Endothelial cell (in vitro differentiated cells): Measurements from ENCODE around the gene KPNA3. TPM values are rescaled to one million over a fixed set of nuclear protein-coding genes. Genes with fewer than 3 reads are reported as not detected.

ENCODE experiments used
- DNase-seq: peaks from one replicate; pipeline ENCODE4 v3.0.0; 2021; ENCODE audit warnings: low spot score
- H3K27ac Mint-ChIP-seq: one replicate; pipeline ENCODE4 v1.8.0; 2021; ENCODE audit warnings: mixed read lengths, inconsistent platforms; ENCODE audit not compliant: unreplicated experiment
- H3K27me3 Mint-ChIP-seq: one replicate; pipeline ENCODE4 v1.8.0; 2021; ENCODE audit warnings: mild to moderate bottlenecking, moderate library complexity, mixed read lengths, inconsistent platforms; ENCODE audit not compliant: unreplicated experiment
- H3K36me3 Mint-ChIP-seq: one replicate; pipeline ENCODE4 v1.8.0; 2021; ENCODE audit warnings: mild to moderate bottlenecking, low read depth, mixed read lengths, inconsistent platforms; ENCODE audit not compliant: unreplicated experiment
- H3K4me1 Mint-ChIP-seq: one replicate; pipeline ENCODE4 v1.8.0; 2021; ENCODE audit warnings: mild to moderate bottlenecking, mixed read lengths, inconsistent platforms; ENCODE audit not compliant: unreplicated experiment
- H3K4me3 Mint-ChIP-seq: one replicate; pipeline ENCODE4 v1.8.0; 2021; ENCODE audit warnings: mild to moderate bottlenecking, mixed read lengths, inconsistent platforms; ENCODE audit not compliant: unreplicated experiment
- H3K9me3 Mint-ChIP-seq: one replicate; pipeline ENCODE4 v1.8.0; 2021; ENCODE audit warnings: mixed read lengths, inconsistent platforms; ENCODE audit not compliant: unreplicated experiment
- CTCF ChIP-seq: fragments of 200-600 bp; sonication (generic); IDR thresholded peaks from one replicate; pipeline ENCODE4 v1.5.0; 2021; ENCODE audit warnings: antibody characterized with exemption; ENCODE audit not compliant: unreplicated experiment
- total RNA-seq: library from RNA; stranded (reverse); fragmentation: NEBNext Ultra II Directional; extraction: Animal tissue kit (Norgen Biotek cat#: 25700); gene quantifications from one replicate; pipeline ENCODE4 v1.2.1, GENCODE V29; 2021; ENCODE audit not compliant: unreplicated experiment

Gene KPNA3
- total RNA-seq, 1 donor from 2014 or later, result 50.3 TPM

GRCh38 chr13:49690133-49690994, 102.1 kb downstream of the KPNA3 start:
- no peak for TF ChIP-seq CTCF
- peaks cover 16% of the 10 kb centered on the region for H3K4me1 Mint-ChIP-seq
- H3K4me3 Mint-ChIP-seq, result peak overlapping the region; percentile 95
- H3K9me3 Mint-ChIP-seq, result peaks cover 4% of the 10 kb centered on the region
- peaks cover 7% of the 10 kb centered on the region for H3K27me3 Mint-ChIP-seq
- no peak for DNase-seq
- peaks cover 12% of the 10 kb centered on the region for H3K36me3 Mint-ChIP-seq
- H3K27ac Mint-ChIP-seq, result peak overlapping the region; percentile 64

- Mint-ChIP-seq H3K9me3 (no peaks in the 10 kb centered on the region), H3K27me3 (peaks cover 1% of the 10 kb centered on the region)
Observed at GRCh38 chr13:49683489-49683888, 109.0 kb downstream of the KPNA3 start.

GRCh38 chr13:49681842-49682435, 110.5 kb downstream of the KPNA3 start:
- H3K27ac Mint-ChIP-seq, result no peak overlapping the region
- H3K36me3 Mint-ChIP-seq, result peaks cover 27% of the 10 kb centered on the region
- no peak for DNase-seq
- H3K4me3 Mint-ChIP-seq, result no peak overlapping the region
- H3K9me3 Mint-ChIP-seq, result no peaks in the 10 kb centered on the region
- no peak for TF ChIP-seq CTCF
- no peaks in the 10 kb centered on the region for H3K4me1 Mint-ChIP-seq
- H3K27me3 Mint-ChIP-seq, result no peaks in the 10 kb centered on the region

More at GRCh38 chr13:49683489-49683888, 109.0 kb downstream of the KPNA3 start:
- peaks cover 22% of the 10 kb centered on the region for H3K36me3 Mint-ChIP-seq
- no peak for TF ChIP-seq CTCF
- H3K4me1 Mint-ChIP-seq, result no peaks in the 10 kb centered on the region
- H3K4me3 Mint-ChIP-seq, result no peak overlapping the region
- no peak overlapping the region for H3K27ac Mint-ChIP-seq
- DNase-seq, result no peak

GRCh38 chr13:49679246-49679645, 113.2 kb downstream of the KPNA3 start:
- Mint-ChIP-seq H3K36me3 (peaks cover 31% of the 10 kb centered on the region), H3K4me1 (no peaks in the 10 kb centered on the region), H3K27ac (no peak overlapping the region), H3K4me3 (no peak overlapping the region), H3K9me3 (no peaks in the 10 kb centered on the region), H3K27me3 (peaks cover 2% of the 10 kb centered on the region)
- no peak for TF ChIP-seq CTCF
- DNase-seq, result no peak
